NT2/D1 (cell line): Measurements from ENCODE around the gene DRC7.
"Not testable (repeated sequence)": the region's sequence is repeated elsewhere in the genome, so short reads cannot be mapped to it uniquely, and the experiment has no call there.

Experiments used
- DNase-seq: peaks from one replicate; pipeline ENCODE4 v3.0.0-alpha.2; 2011; ENCODE audit warnings: low read depth, low spot score
- H3K27me3 ChIP-seq: 2 replicates; pipeline ENCODE4 v1.6.0; 2011; ENCODE audit warnings: mild to moderate bottlenecking; ENCODE audit not compliant: insufficient read length, insufficient read depth
- H3K36me3 ChIP-seq: 2 replicates; pipeline ENCODE4 v1.6.1; 2011; ENCODE audit warnings: mild to moderate bottlenecking, low read length, mixed read lengths; ENCODE audit not compliant: insufficient read depth, insufficient read length
- H3K4me1 ChIP-seq: 2 replicates; pipeline ENCODE4 v1.5.1; 2011; ENCODE audit not compliant: insufficient read depth, insufficient read length
- H3K4me3 ChIP-seq: 2 replicates; pipeline ENCODE4 v1.5.1; 2011; ENCODE audit warnings: low read depth; ENCODE audit not compliant: insufficient read length
- H3K9ac ChIP-seq: 2 replicates; pipeline ENCODE4 v1.6.0; 2011; ENCODE audit warnings: low read depth; ENCODE audit not compliant: insufficient read length
- H3K9me3 ChIP-seq: 2 replicates; pipeline ENCODE4 v1.5.1; 2011; ENCODE audit warnings: mild to moderate bottlenecking, low read length; ENCODE audit not compliant: insufficient read depth
- SUZ12 ChIP-seq: IDR thresholded peaks from 2 replicates; pipeline ENCODE4 v1.6.1; 2011; ENCODE audit not compliant: insufficient read length, insufficient read depth; ENCODE audit errors: extremely low read depth
- YY1 ChIP-seq: IDR thresholded peaks from 2 replicates; pipeline ENCODE4 v1.6.1; 2011; ENCODE audit not compliant: insufficient read length, insufficient read depth
- ZNF274 ChIP-seq: IDR thresholded peaks from 2 replicates; pipeline ENCODE4 v1.6.1; 2011; ENCODE audit warnings: mild to moderate bottlenecking, low read depth, low read length

DRC7 gene

GRCh38 chr16:57706717-57707116 is 12.1 kb downstream of the DRC7 start:
- H3K9ac ChIP-seq, result no peak overlapping the region
- DNase-seq, result no peak
- no peaks in the 10 kb centered on the region for H3K27me3 ChIP-seq
- TF ChIP-seq SUZ12 (no peak), ZNF274 (no peak), YY1 (no peak)
- no peaks in the 10 kb centered on the region for H3K36me3 ChIP-seq
- no peaks in the 10 kb centered on the region for H3K9me3 ChIP-seq
- no peak overlapping the region for H3K4me3 ChIP-seq
- H3K4me1 ChIP-seq, result peaks cover 2% of the 10 kb centered on the region

GRCh38 chr16:57707331-57707730 is 12.7 kb downstream of the DRC7 start:
- Histone ChIP-seq H3K27me3 (no peaks in the 10 kb centered on the region), H3K9ac (no peak overlapping the region), H3K9me3 (no peaks in the 10 kb centered on the region), H3K36me3 (no peaks in the 10 kb centered on the region), H3K4me1 (peaks cover 2% of the 10 kb centered on the region), H3K4me3 (no peak overlapping the region)
- DNase-seq, result no peak
- TF ChIP-seq YY1 (no peak), SUZ12 (no peak), ZNF274 (no peak)

GRCh38 chr16:57708168-57708567 is 13.6 kb downstream of the DRC7 start:
- Histone ChIP-seq H3K9ac (no peak overlapping the region), H3K4me1 (peaks cover 2% of the 10 kb centered on the region), H3K27me3 (no peaks in the 10 kb centered on the region), H3K36me3 (no peaks in the 10 kb centered on the region), H3K4me3 (no peak overlapping the region), H3K9me3 (no peaks in the 10 kb centered on the region)
- DNase-seq, result no peak
- TF ChIP-seq YY1 (no peak), SUZ12 (no peak), ZNF274 (no peak)

DNA sequence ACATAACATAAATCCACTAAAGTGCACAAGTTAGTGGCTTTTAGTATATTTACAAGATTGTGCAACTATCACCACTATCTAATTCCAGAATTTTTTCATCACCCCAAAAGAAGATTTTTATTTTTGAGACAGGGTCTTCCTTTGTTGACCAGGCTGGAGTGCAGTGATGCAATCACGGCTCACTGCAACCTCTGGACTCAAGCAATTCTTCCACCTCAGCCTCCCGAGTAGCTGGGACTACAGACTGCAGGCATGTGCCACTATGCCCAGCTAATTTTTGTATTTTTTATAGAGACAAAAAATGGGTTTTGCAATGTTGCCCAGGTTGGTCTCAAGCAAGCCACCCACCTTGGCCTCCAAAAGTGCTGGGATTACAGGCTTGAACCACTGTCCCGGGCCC is 15.1 kb downstream of the DRC7 start:
- Histone ChIP-seq H3K4me1 (peaks cover under 1% of the 10 kb centered on the region), H3K4me3 (no peak overlapping the region), H3K9me3 (no peaks in the 10 kb centered on the region), H3K27me3 (no peaks in the 10 kb centered on the region), H3K9ac (no peak overlapping the region), H3K36me3 (no peaks in the 10 kb centered on the region)
- DNase-seq, result no peak
- no peak for TF ChIP-seq SUZ12
- no peak for TF ChIP-seq YY1
- TF ChIP-seq ZNF274, result no peak

GRCh38 chr16:57711346-57711745 is 16.7 kb downstream of the DRC7 start:
- H3K27me3 ChIP-seq, result peaks cover 4% of the 10 kb centered on the region
- no peak overlapping the region for H3K4me3 ChIP-seq
- DNase-seq, result no peak
- H3K9ac ChIP-seq, result no peak overlapping the region
- no peaks in the 10 kb centered on the region for H3K36me3 ChIP-seq
- H3K4me1 ChIP-seq, result no peaks in the 10 kb centered on the region
- no peak for TF ChIP-seq SUZ12
- no peak for TF ChIP-seq YY1
- TF ChIP-seq ZNF274, result no peak
- no peaks in the 10 kb centered on the region for H3K9me3 ChIP-seq

- Histone ChIP-seq H3K9me3 (no peaks in the 10 kb centered on the region), H3K4me1 (no peaks in the 10 kb centered on the region), H3K27me3 (peaks cover 4% of the 10 kb centered on the region), H3K9ac (no peak overlapping the region), H3K4me3 (no peak overlapping the region), H3K36me3 (no peaks in the 10 kb centered on the region)
- DNase-seq, result no peak
- TF ChIP-seq ZNF274 (no peak), SUZ12 (no peak), YY1 (no peak)
Measured at GRCh38 chr16:57711993-57712392, 17.4 kb downstream of the DRC7 start.

DNA sequence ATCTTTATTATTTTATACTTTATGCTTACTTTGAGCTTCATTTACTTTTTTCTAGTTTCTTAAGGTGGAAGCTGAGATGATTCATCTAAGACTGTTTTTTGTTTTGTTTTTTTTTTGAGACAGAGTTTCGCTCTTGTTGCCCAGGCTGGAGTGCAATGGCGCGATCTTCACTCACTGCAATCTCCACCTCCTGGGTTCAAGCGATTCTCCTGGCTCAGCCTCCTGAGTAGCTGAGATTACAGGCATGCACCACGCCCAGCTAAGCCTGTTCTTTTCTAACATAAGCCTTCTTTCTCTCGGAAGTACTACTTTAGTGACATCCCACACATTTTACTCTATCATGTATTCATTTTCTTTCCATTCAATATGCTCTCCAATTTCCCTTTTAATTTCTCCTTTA is 18.0 kb downstream of the DRC7 start:
- H3K27me3 ChIP-seq, DNase-seq, H3K9ac ChIP-seq, H3K4me1 ChIP-seq, H3K36me3 ChIP-seq, H3K4me3 ChIP-seq, H3K9me3 ChIP-seq: not testable (repeated sequence)

GRCh38 chr16:57713596-57713995 is 19.0 kb downstream of the DRC7 start:
- Histone ChIP-seq H3K27me3 (peaks cover 4% of the 10 kb centered on the region), H3K9me3 (no peaks in the 10 kb centered on the region), H3K4me3 (no peak overlapping the region), H3K9ac (no peak overlapping the region), H3K36me3 (no peaks in the 10 kb centered on the region), H3K4me1 (no peaks in the 10 kb centered on the region)
- DNase-seq, result no peak
- TF ChIP-seq SUZ12, result no peak
- no peak for TF ChIP-seq ZNF274
- TF ChIP-seq YY1, result no peak
